NCI-H2227 treated with DMSO at 0.1 percent for 48 hours (cell line): ENCODE data around the gene TMEM186.
A peak's percentile ranks its signal among the peaks of the same experiment; 100 is the strongest.
"Not testable (repeated sequence)": the region's sequence is repeated elsewhere in the genome, so short reads cannot be mapped to it uniquely, and the experiment has no call there.

Experiments
- DNase-seq: peaks from one replicate; lab custom pipeline; 2025; lab: John Stamatoyannopoulos, UW

The TMEM186 gene, protein sequence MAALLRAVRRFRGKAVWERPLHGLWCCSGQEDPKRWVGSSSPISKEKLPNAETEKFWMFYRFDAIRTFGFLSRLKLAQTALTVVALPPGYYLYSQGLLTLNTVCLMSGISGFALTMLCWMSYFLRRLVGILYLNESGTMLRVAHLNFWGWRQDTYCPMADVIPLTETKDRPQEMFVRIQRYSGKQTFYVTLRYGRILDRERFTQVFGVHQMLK

DNA sequence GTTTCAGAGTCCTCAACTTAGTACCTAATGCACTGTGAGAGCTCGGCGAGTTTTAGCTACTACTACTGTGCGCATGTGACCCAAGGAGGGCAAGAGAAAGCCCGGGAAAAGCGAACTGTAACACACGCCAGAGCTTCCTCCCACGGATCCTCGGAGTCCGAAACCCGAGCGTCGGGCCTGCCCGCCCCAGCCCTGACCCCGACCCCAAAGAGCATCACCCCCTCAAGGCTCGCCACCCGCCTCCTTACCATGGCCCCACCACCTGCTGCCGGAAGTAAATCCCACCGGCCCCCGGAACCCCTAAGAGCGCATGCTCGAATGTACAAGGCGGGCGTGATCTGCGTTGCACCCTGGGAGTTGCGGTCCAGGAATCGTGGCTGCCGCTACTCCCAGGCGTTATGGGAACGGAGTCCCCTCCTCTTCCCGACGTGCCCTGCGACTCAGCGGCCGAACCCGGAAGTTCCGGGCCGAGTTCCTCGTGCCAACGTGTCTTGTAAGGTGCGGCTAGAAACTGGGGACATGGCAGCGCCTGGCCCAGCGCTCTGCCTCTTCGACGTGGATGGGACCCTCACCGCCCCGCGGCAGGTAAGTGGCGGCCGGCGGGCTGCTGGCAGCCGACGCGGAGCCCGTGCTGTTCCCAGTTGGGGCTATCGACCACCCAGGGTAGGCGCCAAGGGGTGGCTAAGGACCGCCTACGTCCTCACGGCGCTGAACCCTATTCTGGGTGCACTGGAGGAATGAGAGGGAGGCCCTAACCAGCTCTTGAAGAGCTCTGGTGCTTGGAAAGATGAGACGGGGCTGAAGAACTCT lies at the start of gene TMEM186, which contains the start of gene PMM2:
TSS of gene TMEM186 (minus strand) at position 276 of the 810 bp plus-strand sequence. CDS start at position 251, 25 bp downstream.
TSS of gene PMM2 (plus strand) at position 476 of the 810 bp plus-strand sequence. CDS start at position 520, 44 bp downstream.
- DNase-seq = peak; percentile 97

DNA sequence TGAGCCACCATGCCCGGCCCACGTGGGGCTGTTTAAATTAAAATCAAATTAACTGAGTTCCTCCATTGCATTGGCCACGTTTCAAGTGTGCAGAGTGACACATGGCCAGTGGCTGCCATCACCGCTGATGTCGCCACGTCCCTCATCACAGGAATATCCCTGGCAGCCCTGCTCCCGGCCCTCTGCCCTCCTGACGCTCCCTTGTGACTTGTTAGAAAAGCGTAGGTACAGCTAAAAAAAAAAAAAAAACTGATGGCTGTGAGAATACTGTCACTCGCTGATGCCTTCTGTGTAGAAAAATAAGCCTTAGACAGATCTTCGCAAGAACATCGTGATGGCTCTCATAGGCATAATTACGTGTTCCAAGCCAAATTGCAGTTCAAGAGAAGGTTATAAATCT lies 49.7 kb upstream of the TMEM186 start:
- no peak for DNase-seq

DNA sequence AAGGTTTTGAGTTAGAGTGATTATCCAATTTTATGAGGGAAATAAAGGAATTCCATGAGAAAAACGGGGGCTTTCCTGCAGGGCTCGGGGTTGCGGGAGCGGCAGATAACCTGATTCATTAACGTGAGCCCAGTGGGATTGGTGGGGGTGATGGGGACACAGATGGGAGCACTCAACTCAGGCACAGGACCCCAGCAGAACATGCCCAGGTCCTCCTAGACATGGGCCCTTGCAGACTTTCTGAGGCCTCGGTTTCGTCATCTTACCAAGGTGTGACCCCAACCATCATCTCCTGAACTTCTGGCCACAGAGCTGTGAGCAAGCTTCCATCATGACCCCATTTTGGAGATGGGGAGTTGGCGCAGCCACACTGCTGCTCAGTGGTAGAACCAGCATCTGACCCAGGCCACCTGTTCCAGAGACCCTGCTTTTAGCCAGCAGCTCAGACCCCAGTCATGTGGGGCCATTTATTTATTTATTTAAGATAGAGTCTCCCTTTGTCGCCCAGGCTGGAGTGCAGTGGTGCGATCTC lies 49.0 kb upstream of the TMEM186 start:
- DNase-seq = no peak

DNA sequence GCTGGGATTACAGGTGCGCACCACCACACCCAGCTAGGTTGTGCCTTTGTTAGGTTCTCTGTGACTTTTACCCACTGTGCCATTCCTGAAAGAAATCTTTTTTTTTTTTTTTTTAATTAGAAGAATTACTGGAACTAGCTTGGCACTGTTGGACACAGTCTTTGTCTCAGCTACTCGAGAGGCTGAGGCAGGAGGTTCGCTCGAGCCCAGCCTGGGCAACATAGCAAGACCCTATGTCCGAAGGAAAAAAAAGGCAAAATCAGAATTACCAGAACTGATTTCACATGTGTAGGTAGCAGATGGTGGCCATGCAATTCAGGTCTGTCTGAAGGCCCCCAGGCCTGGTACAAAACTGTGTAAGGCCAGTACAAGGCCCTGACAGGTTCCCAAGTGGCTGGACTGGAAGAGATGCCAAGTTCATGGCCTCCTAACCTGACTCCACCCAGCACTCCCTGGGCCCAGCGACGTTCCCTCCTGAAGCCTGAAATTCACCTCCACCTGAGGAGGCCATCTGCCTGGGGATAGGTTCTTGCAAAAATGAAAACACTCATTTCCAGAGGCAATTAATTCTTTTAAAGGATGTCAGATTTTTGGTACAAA lies 48.4 kb upstream of the TMEM186 start:
- no peak for DNase-seq

DNA sequence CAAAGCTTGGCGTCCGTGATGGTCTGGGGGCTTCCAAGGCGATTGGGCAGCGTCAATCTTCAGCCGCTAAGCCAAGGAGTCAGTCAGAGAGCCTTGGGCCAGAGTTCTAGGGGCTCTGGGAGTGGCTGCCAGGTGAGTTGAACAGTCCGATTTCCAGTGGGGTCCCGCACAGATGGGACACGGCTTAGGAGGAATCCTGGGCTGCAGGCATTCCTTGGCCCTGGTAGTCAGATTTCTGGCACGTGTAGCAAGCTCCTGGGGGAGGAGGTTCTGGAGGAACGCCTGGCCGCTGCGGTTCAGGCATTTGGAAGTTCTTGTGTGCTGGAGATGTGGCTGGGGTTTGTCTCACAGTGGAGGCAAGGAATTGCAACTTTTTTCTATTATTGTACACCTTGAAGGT lies 45.9 kb upstream of the TMEM186 start:
- DNase-seq = not testable (repeated sequence)

DNA sequence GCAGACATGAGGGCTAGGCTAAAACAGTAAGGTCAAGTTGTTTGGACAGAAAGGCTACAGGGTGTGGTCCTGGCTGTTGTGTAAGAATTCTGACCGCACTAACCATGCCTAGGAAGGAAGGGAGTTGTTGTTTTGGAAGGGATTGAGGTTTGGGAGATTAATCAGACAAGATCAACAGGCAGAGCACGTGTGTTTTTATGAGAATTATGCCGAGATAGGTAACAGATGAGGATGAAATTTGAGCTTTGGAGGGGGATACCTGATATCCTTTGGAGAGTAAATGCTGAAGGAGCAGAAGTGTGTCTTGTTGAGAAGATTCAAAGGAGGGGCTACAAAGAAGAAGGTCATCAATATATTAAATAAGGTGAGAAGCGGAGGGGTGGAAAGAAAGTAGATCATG lies 44.6 kb upstream of the TMEM186 start:
- DNase-seq = not testable (repeated sequence)

DNA sequence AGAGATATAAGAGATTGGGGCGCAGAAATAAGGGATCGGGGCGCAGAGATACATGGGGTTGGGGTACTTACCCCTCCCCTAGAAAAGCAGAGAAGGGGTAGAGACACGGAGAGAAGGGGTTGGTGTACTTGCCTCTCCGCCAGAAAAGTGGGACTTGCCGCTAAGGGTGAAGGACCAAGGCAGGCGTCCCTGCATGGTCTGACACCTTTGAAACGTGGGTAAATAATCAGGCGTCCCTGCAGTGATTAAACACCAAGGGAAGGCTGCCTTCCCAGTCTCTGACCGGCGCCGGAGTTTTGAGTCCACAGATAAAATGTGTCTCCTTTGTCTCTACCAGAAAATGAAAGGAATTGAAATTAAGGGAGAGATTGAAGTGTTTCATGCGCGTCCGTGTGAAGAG lies 40.2 kb upstream of the TMEM186 start:
- not testable (repeated sequence) for DNase-seq

DNA sequence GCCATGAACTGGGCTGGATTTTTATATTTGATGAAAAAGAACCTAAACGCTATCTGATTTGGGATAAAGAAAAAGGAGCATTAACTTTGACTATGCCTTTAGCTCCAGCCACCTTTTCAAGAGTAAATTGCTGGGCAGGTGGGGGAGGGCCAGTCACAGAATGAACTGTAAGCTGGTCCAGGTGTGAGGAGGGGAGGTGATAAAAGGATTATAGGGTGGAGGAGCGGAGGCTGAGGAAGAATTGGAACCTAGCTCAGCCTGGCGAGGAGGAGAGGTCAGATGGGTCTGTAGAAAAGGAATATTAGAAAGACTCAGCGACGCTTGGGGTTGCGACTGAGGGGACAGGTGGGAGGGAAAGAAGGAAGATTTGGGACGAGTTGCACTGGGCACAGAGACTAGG lies 39.4 kb upstream of the TMEM186 start:
- DNase-seq = not testable (repeated sequence)

DNA sequence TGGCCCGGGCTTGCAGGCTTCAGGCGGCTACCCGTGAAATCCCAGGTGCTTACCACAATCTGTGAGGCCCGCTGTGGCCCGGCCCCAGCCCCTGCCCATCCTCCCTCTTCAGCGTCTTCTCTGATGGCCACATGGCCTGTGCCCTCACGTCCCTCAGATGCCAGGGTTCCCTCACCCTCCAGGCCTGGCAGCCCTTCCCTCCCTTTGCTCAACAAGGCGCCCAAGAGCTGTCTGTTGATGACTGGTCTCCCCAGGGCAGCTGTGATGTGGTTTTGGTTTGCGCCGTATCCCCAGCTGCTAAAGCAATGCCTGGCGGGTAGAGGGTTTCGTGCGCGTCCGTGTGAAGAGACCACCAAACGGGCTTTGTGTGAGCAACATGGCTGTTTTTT lies 35.3 kb upstream of the TMEM186 start:
- DNase-seq = no peak

DNA sequence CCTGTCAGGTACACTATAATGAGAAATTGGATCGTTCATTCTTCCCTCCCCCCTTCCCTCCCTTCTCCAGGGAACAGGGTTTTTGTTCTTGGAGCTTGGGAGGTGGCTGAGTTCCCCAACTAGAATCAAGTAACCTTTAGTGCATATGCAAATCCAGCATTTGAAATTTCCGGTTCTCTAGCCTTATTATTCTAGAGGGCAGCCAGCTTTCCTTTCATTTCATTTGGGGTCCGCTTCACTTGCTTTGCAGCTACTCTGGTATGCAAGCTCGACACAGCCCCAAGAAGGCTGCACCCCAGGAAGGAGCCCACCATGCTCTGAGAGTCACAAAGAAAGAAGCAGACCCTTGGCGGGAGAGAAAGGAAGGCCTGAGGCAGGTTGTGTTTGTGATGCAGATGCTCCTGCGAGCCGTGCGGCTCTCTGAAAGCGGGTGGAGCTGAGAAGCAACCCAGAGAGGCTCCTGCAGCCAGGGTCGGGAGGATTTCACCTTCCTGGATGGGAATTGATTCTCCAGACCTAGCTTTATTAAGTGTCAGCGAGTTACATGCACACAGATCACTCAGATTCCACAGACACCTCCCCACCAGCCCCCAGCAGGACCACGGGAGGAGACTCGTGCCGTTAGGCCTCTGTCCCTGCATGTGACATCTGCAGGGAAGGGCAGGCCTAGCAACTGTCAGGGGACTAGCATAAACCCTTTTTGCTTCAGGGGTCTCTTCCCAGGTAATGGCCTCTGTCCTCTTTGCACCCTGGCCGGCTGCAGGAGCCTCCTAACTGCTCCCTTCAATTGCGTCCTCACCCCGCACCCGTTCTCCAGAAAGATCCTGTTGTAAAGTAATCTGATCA lies 34.7 kb upstream of the TMEM186 start:
- DNase-seq = no peak

DNA sequence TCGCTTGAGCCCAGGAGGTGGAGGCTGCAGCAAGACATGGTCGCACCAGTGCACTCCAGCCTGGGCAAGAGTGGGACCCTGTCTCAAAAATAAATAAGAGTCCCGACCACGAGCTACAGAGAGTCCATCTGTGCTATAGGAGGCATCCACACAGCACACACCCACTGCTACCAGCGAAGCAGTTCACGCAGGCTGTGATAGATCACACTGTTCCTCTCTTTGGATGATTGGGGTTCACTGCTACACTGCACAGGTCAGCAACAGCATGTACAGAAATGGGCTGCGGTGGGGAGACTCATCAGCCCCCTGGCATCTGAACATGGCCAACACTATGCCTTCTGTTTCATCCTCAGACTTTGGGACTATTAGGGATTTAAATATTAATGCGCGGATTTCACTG lies 34.0 kb upstream of the TMEM186 start:
- DNase-seq = no peak

DNA sequence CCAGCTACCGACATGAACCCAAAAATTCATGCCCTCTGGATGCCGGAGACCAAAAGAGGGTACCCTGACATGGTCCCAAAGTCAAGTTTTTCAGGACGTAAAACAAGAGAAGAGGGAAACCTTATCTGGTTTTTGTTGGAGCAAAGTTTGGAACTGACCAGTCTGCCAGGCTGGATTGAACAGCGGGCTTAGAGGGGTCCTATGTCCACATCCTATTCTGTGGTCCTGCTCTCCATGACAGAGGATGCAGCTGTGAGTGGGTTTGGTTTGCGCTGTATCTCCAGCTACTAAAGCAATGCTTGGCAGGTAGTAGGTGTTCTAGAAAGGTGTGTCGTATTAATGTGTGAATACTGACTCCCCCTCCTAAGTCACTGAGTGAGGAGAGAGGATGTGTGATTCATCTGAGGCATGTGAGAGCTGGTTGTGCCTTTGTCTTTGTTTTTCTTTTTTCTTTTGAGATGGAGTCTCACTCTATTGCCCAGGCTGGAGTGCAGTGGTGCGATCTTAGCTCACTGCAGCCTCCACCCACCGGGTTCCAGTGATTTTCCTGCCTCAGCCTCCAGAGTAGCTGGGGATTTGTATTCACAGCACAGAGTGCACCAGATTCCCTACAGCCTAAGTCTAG lies 31.2 kb upstream of the TMEM186 start:
- DNase-seq = no peak

DNA sequence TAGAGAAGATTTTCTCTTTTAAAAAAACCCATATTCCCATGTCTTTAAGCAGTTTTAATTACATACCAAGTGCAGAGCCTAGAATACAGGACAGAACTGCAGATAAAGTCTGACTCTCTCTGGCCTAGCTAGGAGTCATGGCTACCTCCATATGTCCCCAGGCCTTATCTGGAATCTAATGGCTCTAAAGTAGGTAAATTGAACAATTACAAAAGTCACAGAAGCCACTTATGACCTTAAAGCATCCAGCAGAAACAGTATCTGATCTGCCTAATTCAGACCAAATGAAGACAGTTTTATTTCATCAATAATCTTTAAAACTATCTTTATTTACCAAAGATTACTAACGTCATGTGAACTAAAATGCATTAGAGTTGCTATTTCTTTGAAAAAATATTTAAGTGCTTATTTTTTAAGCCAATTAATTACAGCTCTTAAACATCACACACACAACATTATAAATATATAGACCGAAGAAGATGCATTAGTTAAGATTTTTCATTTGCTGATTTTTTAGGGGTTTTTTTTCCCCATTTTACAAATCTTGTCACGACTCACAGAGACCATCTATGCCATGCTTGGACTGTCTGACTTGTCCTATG lies 28.9 kb upstream of the TMEM186 start:
- DNase-seq = no peak

DNA sequence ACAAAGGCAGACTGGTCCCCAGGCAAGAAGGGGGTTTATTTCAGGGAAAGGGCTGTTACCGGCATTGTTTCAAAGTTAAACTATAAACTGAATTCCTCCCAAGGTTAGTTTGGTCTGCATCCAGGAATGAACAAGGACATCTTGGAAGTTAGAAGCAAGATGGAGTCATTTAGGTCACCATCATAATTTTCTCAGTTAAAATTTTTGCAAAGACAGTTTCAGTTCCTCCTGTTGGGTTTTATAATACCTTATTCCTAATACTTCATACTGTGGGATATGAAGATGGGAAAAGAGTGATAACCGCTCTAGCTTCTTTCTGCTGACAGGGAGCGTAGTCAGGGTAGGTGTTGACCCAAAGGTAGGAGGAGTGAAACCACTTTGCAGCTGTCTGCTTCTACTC lies 25.0 kb upstream of the TMEM186 start:
- DNase-seq = no peak

DNA sequence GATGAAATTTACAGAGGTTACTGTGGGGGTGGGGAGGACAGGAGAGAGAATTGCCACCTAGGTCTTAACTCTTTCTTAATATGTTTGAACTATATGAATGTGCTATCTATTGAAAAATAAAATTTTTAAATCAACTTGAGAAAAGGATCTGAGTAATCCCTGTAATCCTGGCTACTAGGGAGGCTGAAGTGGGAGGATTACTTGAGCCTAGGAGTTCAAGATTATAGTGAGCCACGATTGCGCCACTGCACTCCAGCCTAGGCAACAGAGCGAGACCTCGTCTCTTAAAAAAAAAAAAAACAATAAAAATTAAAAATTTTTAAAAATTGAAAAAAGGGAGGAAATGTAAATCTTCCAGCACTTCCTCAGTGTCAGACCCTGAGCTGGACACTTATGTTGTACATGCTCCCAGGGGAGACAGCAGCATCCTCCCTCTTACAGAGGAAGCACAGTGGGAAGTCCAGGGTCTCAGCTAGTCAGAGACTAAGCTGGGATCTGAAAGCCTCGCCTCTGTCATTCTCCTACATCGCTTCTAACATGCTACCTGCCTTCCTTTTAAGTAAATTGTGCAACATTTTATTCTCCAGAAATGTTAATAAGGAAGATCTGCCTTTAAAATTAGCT lies 22.1 kb upstream of the TMEM186 start:
- no peak for DNase-seq

DNA sequence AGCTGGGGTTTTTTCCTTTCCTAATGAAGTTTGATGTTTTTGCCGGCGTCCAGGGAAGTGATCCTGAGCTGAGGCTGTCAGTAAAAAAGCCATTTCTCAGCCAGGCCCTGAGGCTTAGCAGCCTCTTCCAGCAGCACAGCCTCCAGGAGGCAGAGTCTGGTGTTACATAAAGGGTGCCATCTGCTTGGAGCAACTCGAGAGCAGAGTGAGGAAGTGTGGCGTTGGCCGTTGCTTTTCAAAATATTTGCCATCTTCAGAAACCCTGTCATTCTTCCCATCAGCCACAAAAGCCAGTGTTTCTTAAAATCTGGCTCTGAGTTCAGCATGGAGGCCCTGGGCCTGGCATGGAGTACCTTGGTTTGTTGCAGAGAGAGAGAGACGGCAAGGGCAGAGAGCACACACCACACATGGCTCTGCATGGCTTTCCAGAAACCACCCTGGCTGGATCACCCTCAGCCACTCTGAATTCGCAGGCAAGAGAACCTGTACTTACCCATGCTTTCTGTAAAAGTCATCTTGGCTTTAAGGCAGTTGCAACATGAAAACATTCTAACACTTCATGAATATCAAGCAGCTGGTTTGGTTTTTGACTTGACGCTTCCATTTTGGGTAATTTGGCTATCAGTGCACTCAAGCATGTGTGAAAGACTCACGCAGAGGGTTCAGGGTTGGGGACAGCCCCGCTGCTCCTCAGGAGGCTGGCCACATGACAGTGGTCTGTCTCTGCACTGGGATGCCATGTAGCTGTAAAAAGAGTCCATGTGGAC lies 21.2 kb upstream of the TMEM186 start:
- no peak for DNase-seq

DNA sequence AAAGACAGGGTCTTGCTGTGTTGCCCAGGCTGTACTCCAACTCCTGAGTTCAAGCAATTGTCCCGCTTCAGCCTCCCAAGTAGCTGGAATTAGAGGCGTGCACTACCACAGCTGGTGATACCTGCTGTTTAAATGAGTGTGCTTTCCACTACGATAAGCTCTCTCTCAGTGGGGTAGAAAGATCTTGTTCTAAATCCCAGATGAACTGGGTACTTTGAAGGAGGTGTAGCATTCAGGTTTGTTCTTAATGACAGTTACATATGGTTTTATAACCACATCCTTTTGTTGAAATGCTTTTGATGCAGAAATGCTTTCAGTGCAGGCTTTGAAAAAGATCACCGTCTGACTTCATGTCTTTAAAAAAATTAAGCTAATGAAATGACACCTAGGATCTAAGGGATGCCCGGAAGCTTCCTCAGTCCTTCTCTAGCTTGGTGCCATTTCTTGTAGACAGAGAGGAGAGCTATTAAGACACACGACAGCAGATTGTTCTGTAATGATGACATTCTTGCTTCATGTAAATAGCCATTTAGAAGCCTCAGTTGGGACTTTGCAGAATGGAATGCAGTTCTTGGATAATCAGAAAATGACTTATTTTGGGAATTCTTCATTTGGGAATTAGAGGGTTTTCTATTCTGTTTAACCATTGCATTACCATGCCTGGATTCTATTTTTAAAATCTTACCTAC lies 19.7 kb upstream of the TMEM186 start:
- no peak for DNase-seq

DNA sequence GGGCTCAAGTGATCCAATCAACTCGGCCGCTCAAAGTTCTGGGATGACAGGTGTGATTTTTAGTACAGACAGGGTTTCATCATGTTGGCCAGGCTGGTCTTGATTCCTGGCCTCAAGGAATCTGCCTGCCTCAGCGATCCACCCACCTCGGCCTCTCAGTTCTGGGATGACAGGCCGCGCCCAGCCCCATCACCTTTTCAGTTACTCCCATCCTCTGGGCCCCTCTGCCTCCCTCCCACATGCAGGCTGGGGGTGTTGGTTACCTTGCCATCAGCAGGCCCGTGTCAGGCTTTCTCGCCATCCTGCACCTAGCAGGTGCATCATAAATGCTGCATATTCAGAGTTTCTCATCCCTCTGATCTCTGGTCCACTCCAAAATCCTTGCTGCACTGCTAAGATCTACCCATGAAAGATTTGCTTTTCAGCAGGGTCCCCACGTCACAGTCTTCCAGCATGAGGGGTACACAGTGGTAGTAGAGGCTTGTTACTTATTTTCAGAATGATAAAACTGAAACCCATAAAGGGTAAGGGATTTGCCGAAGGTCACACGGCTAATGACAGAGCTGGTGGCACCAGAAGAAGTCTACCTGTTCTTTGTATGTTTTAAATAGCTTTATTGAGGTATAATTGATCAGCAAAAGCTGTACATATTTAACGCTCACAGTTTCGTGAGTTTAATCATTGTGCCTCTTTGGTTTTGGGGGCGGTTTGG lies 16.8 kb upstream of the TMEM186 start:
- DNase-seq = no peak
